Activated CD4-positive, alpha-beta T cell treated with anti-CD3 and anti-CD28 coated beads for 4 hours (primary cell): Measurements from ENCODE around the gene CCDC73.
"Not testable (repeated sequence)": the region's sequence is repeated elsewhere in the genome, so short reads cannot be mapped to it uniquely, and the experiment has no call there.

Source experiments
- DNase-seq, 2 donors: peaks; one replicate each; pipeline ENCODE4 v3.0.0-alpha.2; 2020

Gene CCDC73

GRCh38 chr11:32794439-32794838, at the start of gene CCDC73:
Gene CCDC73, minus strand, starts transcription at chr11:32794662. Its CDS starts 34,419 bp downstream, at chr11:32760243.
- DNase-seq = no peak

GRCh38 chr11:32843544-32843943, 49.1 kb upstream of the CCDC73 start:
- DNase-seq = no peak

- DNase-seq = no peak
These were observed 46.1 kb upstream of the CCDC73 start for GRCh38 chr11:32840587-32840986.

- DNase-seq = no peak
These were observed 44.8 kb upstream of the CCDC73 start for GRCh38 chr11:32839308-32839707.

- DNase-seq = no peak
These were observed 44.2 kb upstream of the CCDC73 start for GRCh38 chr11:32838505-32839274.

GRCh38 chr11:32836946-32837345, 42.5 kb upstream of the CCDC73 start:
- no peak for DNase-seq

GRCh38 chr11:32833921-32834320, 39.5 kb upstream of the CCDC73 start:
- no peak for DNase-seq

- no peak for DNase-seq
These were observed 36.8 kb upstream of the CCDC73 start for GRCh38 chr11:32831221-32831620.

- no peak for DNase-seq
These were observed 36.3 kb upstream of the CCDC73 start for GRCh38 chr11:32830796-32831195.

- no peak for DNase-seq
These were observed 35.9 kb upstream of the CCDC73 start for GRCh38 chr11:32830413-32830738.

GRCh38 chr11:32829680-32830412, 35.4 kb upstream of the CCDC73 start, which contains the start of gene PRRG4:
Gene PRRG4, plus strand, starts transcription at chr11:32829927. Its CDS starts 603 bp downstream, at chr11:32830530.
- DNase-seq = peak in 1 of 2 donors; percentile 5

GRCh38 chr11:32829157-32829679, 34.8 kb upstream of the CCDC73 start:
- DNase-seq = no peak

- no peak for DNase-seq
These were observed 32.8 kb upstream of the CCDC73 start for GRCh38 chr11:32827276-32827675.

- DNase-seq = no peak
These were observed 31.7 kb upstream of the CCDC73 start for GRCh38 chr11:32826113-32826512.

- DNase-seq = not testable (repeated sequence)
These were observed 29.2 kb upstream of the CCDC73 start for GRCh38 chr11:32823617-32824016.

GRCh38 chr11:32821917-32822560, 27.6 kb upstream of the CCDC73 start:
- DNase-seq = no peak

GRCh38 chr11:32821517-32821916, 27.1 kb upstream of the CCDC73 start:
- no peak for DNase-seq

- no peak for DNase-seq
These were observed 26.0 kb upstream of the CCDC73 start for GRCh38 chr11:32820497-32820896.

GRCh38 chr11:32819187-32819586, 24.7 kb upstream of the CCDC73 start:
- no peak for DNase-seq

- no peak for DNase-seq
These were observed 23.4 kb upstream of the CCDC73 start for GRCh38 chr11:32817852-32818183.

- no peak for DNase-seq
These were observed 22.9 kb upstream of the CCDC73 start for GRCh38 chr11:32817181-32817851.

GRCh38 chr11:32809313-32809712, 14.9 kb upstream of the CCDC73 start:
- DNase-seq = peak; percentile 22 to 35

GRCh38 chr11:32796425-32796824, 2.0 kb upstream of the CCDC73 start:
- no peak for DNase-seq
